ENCODE data around the gene CTIF.

Gene CTIF

DNA sequence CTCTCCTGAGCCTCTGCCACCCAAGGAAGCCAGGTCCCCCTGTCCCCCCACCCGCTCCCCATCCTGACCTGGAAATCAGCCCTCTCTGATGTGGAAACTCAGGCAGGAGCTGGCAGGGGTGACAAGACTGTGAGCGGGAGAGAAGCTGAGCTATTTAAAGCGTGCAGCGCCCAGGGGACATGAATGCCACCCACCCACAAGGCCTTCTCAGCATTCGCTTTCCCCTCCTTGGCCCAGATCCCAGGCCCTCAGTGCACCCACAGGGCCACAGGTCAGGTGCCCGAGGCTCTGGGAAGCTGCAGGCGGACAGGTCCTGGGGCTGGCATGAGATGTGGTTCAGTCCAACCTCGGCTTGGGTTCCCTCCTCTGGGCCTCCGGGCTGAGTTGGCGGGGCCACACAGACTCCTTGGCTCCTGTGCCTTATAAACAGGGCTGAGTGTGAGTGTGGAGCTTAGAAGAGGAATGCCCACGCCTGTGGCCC lies 243.6 kb downstream of the CTIF start:
- DNase-seq (ENCODE audit: low read depth) = no peak
- H3K4me3 ChIP-seq (ENCODE audit: low read length) = no peak overlapping the region
- no peak for TF ChIP-seq CTCF (IDR thresholded peaks at IDR 0.05; ENCODE audit: insufficient read depth, low read depth, low read length, missing control alignments)

DNA sequence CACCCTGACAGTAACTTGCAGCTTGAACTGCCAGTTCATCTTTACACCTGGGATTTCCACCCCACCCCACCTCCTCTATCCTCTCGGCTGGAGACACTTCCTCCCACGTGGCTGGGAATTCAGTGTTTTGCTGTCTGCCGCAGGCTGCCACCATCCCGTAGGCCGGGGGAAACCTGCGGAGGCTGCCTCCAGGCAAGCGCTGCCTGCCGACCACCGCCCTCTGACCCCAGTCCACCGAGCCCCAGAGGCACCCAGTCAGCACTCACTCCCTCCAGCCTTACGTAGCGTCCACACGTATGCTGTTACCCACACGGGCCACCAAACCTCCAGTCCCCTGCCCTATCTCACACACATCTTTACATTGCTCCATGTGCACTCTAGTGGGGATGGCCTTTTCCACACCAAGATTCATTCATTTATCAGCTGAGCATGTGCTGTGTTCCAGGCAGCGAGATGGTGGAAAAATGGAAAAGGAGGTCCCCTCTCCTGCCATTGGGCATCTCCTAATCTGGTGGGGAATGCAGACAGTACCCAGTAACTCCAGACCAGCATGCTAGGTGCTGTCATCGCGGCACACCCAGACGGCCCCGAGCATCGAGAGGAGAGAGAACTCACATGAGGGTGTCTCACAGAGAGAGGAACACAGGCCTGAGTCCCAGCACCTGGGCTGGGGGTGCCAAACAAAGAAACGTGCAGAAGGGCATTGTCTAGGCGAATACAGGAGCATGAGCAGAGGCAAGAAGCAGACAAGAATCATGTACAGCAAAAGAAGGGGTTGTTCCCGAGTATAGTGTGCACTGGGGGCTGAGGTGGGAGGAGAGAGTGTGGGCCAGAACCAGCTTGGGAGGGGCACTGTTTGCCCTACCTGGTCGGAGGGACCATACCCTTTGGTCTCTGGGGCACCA lies 245.0 kb downstream of the CTIF start:
- no peak for DNase-seq (ENCODE audit: low read depth)
- no peak overlapping the region for H3K4me3 ChIP-seq (ENCODE audit: low read length)
- no peak for TF ChIP-seq CTCF (IDR thresholded peaks at IDR 0.05; ENCODE audit: insufficient read depth, low read depth, low read length, missing control alignments)

GRCh38 chr18:48784656-48785055 lies 245.8 kb downstream of the CTIF start:
- TF ChIP-seq CTCF (IDR thresholded peaks at IDR 0.05; ENCODE audit: insufficient read depth, low read depth, low read length, missing control alignments) = no peak
- H3K4me3 ChIP-seq (ENCODE audit: low read length) = no peak overlapping the region
- no peak for DNase-seq (ENCODE audit: low read depth)

GRCh38 chr18:48785091-48785614 lies 246.3 kb downstream of the CTIF start:
- no peak for TF ChIP-seq CTCF (IDR thresholded peaks at IDR 0.05; ENCODE audit: insufficient read depth, low read depth, low read length, missing control alignments)
- DNase-seq (ENCODE audit: low read depth) = no peak
- no peak overlapping the region for H3K4me3 ChIP-seq (ENCODE audit: low read length)

DNA sequence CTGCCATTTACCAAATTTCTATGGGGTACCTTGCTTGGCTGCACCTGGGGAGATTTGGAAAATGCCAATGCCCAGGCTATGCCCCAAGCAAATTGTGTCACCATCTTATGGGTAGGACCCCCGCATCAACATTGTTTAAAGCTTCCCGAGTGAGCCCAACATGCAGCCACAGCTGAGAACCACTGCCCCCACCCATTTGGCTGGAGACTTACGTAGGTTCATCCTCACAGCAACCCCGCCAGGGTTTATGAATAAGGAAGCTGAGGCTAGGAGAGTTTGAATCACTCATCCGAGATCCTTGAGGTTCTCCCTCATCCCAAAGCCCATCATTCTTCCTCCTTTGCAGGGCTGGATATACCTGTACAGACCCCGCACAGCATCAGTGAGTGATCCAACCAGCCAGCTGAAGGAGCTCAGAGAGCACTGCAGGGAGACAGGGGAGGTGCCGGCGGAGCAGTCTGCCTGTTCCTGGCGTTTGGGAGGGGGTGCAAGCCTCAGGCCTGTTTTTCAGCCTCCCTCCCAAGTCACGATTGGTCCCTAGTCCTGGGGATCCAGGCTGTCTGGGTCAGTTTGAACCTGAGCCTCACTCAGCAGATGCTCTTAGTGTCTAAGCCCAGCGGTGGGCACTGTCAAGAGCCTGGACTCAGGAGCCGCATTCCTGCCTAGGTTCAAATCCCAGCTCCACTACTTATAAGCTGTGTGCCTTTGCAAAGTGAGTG lies 247.1 kb downstream of the CTIF start:
- no peak for TF ChIP-seq CTCF (IDR thresholded peaks at IDR 0.05; ENCODE audit: insufficient read depth, low read depth, low read length, missing control alignments)
- no peak overlapping the region for H3K4me3 ChIP-seq (ENCODE audit: low read length)
- DNase-seq (ENCODE audit: low read depth) = no peak

- no peak for DNase-seq (ENCODE audit: low read depth)
- TF ChIP-seq CTCF (IDR thresholded peaks at IDR 0.05; ENCODE audit: insufficient read depth, low read depth, low read length, missing control alignments) = no peak
Observed at GRCh38 chr18:48786455-48787202, 247.8 kb downstream of the CTIF start.

More at GRCh38 chr18:48786455-48787202, 247.8 kb downstream of the CTIF start:
- H3K4me3 ChIP-seq (ENCODE audit: low read length) = no peak overlapping the region
